Activated CD4-positive, alpha-beta T cell treated with anti-CD3 and anti-CD28 coated beads for 36 hours (primary cell): Measurements from ENCODE around the gene GLDN. TPM values are rescaled to one million over a fixed set of nuclear protein-coding genes. Genes with fewer than 3 reads are reported as not detected.

Experiments used
- microRNA-seq: library from miRNA; unstranded; fragments of <30 nt; microRNA quantifications from one replicate; pipeline ENCODE4 v1.2.0, GENCODE V29; 2021; ENCODE audit warnings: borderline replicate concordance
- total RNA-seq, 2 experiments: library from RNA; stranded (reverse); gene quantifications; one replicate each; pipeline ENCODE4 v1.2.3, GENCODE V29; 2021

GLDN gene
- total RNA-seq, 2 experiments from 2014 or later = not detected

Small RNAs within 50 kb of the gene (microRNA-seq; reads per million reads assigned to microRNA genes)
- not detected for gene MIR7973-1
- not detected for gene MIR7973-2

Other genes with a start within 250 kb of the GLDN start
- not detected for gene TNFAIP8L3, start 246.7 kb upstream of the GLDN start, total RNA-seq
- not detected for gene CYP19A1, start 3.1 kb upstream of the GLDN start, total RNA-seq